Measurements from ENCODE around the gene CTIF.

Gene CTIF

GRCh38 chr18:48689548-48689947 is 150.7 kb downstream of the CTIF start:
- DNase-seq: no peak

DNA sequence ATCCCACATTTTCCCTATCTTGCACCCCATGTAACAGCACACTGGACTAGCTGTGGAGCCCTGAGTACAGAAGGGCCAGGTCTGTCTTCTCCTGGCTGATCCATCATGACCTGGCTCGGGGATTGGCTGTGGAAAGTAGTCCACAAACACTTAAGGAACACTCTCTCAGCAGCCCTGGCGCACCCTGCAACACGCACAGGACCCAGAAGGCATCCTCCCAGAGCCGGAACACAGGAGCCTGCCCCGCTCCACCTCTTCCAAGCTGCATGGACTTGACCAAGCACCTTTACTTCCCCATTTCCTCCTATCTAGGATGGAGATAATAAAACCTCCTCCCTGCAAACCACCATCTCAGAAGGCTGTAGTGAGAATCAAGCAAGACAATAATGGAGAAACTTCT is 151.7 kb downstream of the CTIF start:
- no peak for DNase-seq

GRCh38 chr18:48693006-48693405 is 154.2 kb downstream of the CTIF start:
- no peak for DNase-seq

- no peak for DNase-seq
These were observed 154.9 kb downstream of the CTIF start for GRCh38 chr18:48693625-48694262.

GRCh38 chr18:48694295-48694694 is 155.5 kb downstream of the CTIF start:
- DNase-seq: no peak

- no peak for DNase-seq
These were observed 156.8 kb downstream of the CTIF start for GRCh38 chr18:48695671-48696070.

GRCh38 chr18:48696218-48696617 is 157.4 kb downstream of the CTIF start:
- no peak for DNase-seq

- DNase-seq: no peak
These were observed 158.6 kb downstream of the CTIF start for GRCh38 chr18:48697441-48697840.

GRCh38 chr18:48698707-48699106 is 159.9 kb downstream of the CTIF start:
- no peak for DNase-seq

DNA sequence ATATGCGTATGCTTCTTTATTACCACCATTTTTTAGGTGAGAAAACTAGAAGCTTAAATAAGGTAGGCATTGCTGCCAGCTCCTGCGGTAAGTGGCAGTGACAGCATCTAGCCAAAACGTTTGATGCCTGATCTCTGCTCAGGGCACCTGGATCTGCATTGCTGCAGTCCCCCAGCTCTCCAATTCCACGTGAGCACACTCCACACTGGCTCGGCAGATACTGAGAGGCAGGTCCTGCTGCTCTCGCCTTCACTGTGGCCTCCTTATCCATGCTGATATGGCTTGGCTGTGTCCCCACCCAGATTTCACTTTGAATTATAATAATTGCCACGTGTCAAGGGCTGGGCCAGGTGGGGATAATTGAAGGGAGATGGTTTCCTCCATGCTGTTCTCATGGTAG is 160.9 kb downstream of the CTIF start:
- DNase-seq: no peak

DNA sequence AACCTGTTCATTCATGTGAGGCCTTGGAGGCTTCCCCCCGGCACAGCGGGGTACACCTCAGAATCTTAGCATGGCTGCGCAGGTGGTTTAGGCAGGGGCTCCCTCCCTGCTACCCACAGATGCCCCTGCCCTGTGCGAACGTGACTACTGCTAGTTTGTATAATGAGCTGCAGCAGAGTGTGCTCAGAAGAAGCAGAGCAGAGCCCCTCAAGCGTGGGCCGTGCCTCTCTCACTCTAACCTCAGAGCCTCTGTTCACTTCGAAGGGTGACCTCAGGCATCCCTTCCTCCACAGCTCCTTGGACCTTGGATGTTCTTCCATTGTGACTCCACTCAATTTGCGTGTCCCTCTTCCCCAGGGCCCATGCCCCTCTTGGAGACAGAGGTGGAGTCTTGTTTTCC is 161.6 kb downstream of the CTIF start:
- no peak for DNase-seq

GRCh38 chr18:48702346-48703027 is 163.7 kb downstream of the CTIF start:
- DNase-seq: no peak

GRCh38 chr18:48703028-48703386 is 164.2 kb downstream of the CTIF start:
- DNase-seq: no peak

DNA sequence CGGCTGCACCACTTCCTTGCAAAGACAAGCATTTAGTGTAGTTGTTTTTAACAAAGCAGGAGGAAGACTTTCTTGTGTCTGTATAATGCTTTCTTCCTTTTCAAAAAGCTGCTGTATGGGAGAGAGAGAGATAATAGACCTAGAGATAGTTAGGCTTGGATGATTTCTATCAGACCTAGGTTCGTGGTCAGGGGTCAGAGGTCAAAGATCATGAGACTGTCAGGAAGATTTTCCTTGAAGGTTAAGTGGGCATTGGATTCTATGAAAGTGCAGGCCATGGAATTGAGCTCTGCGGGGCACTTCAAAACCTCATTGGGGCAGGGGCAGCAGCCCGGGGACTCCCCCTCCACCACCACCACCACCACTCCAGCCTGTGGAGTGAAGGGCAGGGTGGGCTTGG is 164.6 kb downstream of the CTIF start:
- DNase-seq: no peak

DNA sequence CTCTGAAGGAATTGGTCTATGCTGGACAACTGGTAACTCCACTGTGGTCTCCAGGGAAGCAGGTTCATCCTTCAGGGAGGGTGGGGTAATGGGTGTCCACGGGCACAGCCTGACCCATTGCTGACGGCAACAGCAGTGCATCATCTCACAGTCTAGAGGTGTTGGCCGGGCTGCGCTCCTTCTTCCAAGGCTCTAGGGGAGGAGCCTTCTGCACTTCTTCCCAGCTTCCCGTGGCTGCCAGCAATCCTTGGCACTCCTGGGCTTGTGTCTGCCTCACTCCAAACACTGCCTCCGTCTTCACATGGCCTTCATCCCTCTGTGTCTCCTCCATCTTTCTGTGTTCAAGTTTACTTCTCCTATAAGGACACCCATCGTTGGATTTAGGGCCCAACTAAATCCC is 166.2 kb downstream of the CTIF start:
- no peak for DNase-seq

- no peak for DNase-seq
These were observed 166.7 kb downstream of the CTIF start for GRCh38 chr18:48705531-48705930.

GRCh38 chr18:48706731-48707130 is 167.9 kb downstream of the CTIF start:
- no peak for DNase-seq

GRCh38 chr18:48707636-48708296 is 168.9 kb downstream of the CTIF start:
- no peak for DNase-seq

DNA sequence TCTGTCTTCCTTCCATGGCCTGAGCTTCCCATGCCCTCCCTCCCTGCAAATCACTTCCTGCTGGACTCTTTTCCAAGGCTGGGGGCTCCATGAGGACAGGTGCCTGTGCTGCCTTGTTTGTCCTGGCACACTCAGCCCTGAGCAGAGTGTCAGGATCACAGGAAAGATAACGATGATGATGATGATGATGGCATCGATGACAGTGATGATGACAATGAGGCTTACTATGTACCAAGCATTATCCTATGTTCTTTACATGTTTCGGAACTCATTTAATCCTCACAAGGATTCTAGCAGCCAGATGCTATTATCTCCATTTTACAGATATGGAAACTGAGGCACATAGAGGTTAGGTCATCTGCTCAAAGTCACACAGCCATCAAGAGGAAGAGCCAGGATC is 170.0 kb downstream of the CTIF start:
- DNase-seq: no peak

DNA sequence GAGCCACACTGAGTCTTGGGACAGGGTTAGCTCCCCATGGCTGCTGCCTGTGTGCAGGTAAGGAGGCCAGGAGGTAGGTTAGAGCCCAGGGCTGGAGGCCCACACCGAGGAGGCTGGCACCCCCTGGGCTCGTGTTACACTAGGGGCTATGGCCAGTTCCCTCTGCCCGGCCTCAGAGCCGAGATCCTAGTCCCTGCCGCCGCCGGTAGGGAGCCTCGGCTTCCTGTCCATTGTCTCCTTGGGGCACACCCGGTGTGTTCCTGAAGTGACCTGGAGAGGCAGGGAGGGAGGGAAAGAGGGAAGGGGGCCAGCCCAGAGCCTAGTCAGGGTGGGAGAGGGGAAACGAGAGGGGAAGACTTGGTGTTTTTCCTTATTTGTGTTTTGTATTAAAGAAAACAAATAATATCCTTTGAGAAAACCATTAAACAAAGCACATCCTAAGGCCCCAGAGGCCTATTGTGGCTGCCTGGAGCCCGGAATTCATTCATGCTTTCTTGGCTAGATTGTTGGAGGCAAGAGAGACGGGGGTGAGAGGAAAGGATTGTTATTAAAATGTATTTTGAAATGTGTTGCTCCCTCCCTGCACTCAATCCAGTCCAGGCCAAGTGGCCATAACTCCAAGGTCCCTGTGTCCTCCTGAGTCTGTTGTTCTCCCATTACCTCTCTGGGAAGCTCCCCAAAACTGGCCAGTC is 170.7 kb downstream of the CTIF start:
- DNase-seq: no peak

DNA sequence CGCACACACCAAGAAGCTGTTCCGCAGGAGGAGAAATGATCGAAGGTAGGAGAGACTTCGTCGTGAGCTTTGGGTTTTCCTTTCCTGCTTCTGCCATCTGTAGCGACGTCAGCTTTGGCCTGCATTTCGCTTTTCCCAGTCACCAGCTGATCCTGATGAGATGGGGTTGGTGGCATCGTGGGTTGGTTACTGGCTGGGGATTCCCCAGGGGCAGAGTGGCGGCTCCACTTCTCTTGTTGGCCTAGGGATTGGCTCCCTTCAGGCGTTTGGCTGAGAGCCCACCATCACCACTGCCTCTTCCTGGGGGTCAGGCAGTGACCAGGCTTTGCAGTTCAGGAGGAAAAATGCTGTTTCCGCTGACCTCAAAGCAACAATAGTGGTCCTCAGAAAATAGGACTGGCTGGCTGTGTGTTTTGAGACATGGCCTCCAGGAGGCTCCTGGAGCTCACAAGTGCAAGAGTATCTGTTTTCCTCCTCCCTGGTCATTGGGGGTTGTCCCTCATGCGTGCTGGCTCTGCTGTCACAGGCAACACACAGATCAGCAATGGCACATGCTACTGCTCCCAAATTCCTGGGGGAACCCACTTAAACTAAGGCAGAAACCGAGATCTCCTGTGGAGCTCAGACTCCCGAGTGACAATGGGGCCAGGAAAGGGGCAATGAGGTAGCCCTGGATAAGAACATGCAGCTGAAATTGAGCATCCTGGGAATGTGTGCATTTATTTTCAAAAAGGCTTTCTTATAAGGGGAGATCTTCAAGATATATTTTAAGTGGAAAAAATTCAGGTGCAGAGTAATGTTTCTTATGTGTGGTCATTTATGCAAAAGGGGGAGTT is 173.0 kb downstream of the CTIF start:
- peak in 1 of 2 experiments; percentile 1 for DNase-seq

DNA sequence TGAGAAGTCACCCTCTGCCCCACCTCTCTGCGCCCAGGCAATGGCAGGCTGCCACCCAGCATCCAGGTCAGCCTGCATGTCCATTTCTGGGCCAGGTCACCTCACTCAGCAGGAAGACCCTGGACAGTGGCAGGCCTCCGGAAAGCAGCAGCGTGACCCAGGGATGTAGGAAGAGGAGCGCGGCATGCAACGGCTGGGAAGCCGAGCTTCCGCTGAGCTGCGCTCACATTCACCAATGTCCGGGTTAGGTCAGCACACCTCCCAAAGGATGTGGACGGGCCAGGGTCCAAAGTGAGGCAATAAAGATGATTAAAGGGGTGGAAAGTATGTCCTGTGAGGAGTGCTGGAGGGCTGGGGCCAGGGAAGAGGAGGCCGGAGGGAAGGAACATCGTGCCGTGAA is 174.5 kb downstream of the CTIF start:
- DNase-seq: no peak

GRCh38 chr18:48714873-48715272 is 176.0 kb downstream of the CTIF start:
- DNase-seq: no peak

All from SHP77 (cell line).